CD8-positive, alpha-beta memory T cell (primary cell): Measurements from ENCODE around the gene KCNIP4. TPM values are rescaled to one million over a fixed set of nuclear protein-coding genes. Genes with fewer than 3 reads are reported as not detected.
A peak's percentile ranks its signal among the peaks of the same experiment; 100 is the strongest.

Experiments used
- CTCF ChIA-PET: fragments of 350-600 bp; sonication (Branson Sonifier 250); formaldehyde crosslinking; loops from one replicate; lab custom pipeline; 2021; ENCODE audit warnings: antibody characterized with exemption; lab: Charles Lee
- POLR2A ChIA-PET: fragments of 350-600 bp; sonication (Branson Sonifier 250); formaldehyde crosslinking; loops from one replicate; lab custom pipeline; 2021; ENCODE audit warnings: antibody characterized with exemption; lab: Charles Lee
- DNase-seq, 5 donors: peaks; one replicate each; pipeline versions ENCODE4 v3.0.0 to v3.0.0-alpha.2; 2020 to 2022; ENCODE audit warnings: mixed read lengths in 1 of 5
- H3K27ac ChIP-seq: one replicate; pipeline ENCODE4 v1.7.0; 2013; ENCODE audit warnings: low read depth, mild to moderate bottlenecking, low read length, moderate library complexity
- H3K27me3 ChIP-seq: 2 replicates; pipeline ENCODE4 v1.7.0; 2013; ENCODE audit warnings: low read length, mild to moderate bottlenecking; ENCODE audit not compliant: insufficient read depth, poor library complexity, severe bottlenecking
- H3K36me3 ChIP-seq: 2 replicates; pipeline ENCODE4 v1.7.0; 2013; ENCODE audit warnings: mild to moderate bottlenecking, low read length, moderate library complexity; ENCODE audit not compliant: insufficient read depth
- H3K4me1 ChIP-seq: 2 replicates; pipeline ENCODE4 v1.7.0; 2013; ENCODE audit warnings: mild to moderate bottlenecking, low read length, moderate library complexity; ENCODE audit not compliant: insufficient read depth
- H3K4me3 ChIP-seq: 2 replicates; pipeline ENCODE4 v1.7.0; 2013; ENCODE audit warnings: mild to moderate bottlenecking, low read length
- H3K9me3 ChIP-seq: 2 replicates; pipeline ENCODE4 v1.7.0; 2013; ENCODE audit warnings: mild to moderate bottlenecking, low read length
- H3K27ac Mint-ChIP-seq, 8 donors: one replicate each; pipeline ENCODE4 v1.8.0; 2020 to 2021; ENCODE audit warnings: mixed read lengths in 8 of 8, mild to moderate bottlenecking in 6 of 8, inconsistent platforms in 3 of 8, moderate library complexity in 3 of 8
- H3K27me3 Mint-ChIP-seq, 2 donors: one replicate each; pipeline ENCODE4 v1.8.0; 2020 to 2021; ENCODE audit warnings: mixed read lengths in 2 of 2, mild to moderate bottlenecking in 1 of 2, moderate library complexity in 1 of 2
- H3K36me3 Mint-ChIP-seq, 3 donors: one replicate each; pipeline ENCODE4 v1.8.0; 2020 to 2021; ENCODE audit warnings: mixed read lengths in 3 of 3, inconsistent platforms in 1 of 3, mild to moderate bottlenecking in 1 of 3
- H3K4me1 Mint-ChIP-seq, 3 donors: one replicate each; pipeline ENCODE4 v1.8.0; 2020 to 2021; ENCODE audit warnings: mixed read lengths in 3 of 3, inconsistent platforms in 1 of 3, mild to moderate bottlenecking in 1 of 3
- H3K4me3 Mint-ChIP-seq, 7 donors: one replicate each; pipeline ENCODE4 v1.8.0; 2020 to 2021; ENCODE audit warnings: mixed read lengths in 7 of 7, mild to moderate bottlenecking in 6 of 7, moderate library complexity in 4 of 7, inconsistent platforms in 2 of 7
- H3K9me3 Mint-ChIP-seq, 5 donors: one replicate each; pipeline ENCODE4 v1.8.0; 2020 to 2022; ENCODE audit warnings: mixed read lengths in 5 of 5, mild to moderate bottlenecking in 3 of 5, moderate library complexity in 2 of 5, inconsistent platforms in 1 of 5
- polyA plus RNA-seq: library from polyadenylated mRNA; unstranded; fragments of 300-500 nt; fragmentation: Illumina TruSeq; gene quantifications from one replicate; pipeline ENCODE4 v1.2.3, GENCODE V29; 2021
- total RNA-seq, 2 experiments: library from RNA; stranded (reverse); gene quantifications; one replicate each; pipeline ENCODE4 v1.2.3, GENCODE V29; 2021

The KCNIP4 gene
- total and polyA plus RNA-seq, 3 experiments from 2014 or later = 0.12 TPM; not detected in 2

- no peaks in the 10 kb centered on the region for H3K27me3 Mint-ChIP-seq
- peaks cover 0 to 9% (median 2%) of the 10 kb centered on the region in 5 donors for H3K9me3 Mint-ChIP-seq
- no peaks in the 10 kb centered on the region for H3K36me3 Mint-ChIP-seq
- Histone ChIP-seq H3K36me3 (no peaks in the 10 kb centered on the region), H3K4me3 (no peak overlapping the region), H3K4me1 (no peaks in the 10 kb centered on the region), H3K9me3 (no peaks in the 10 kb centered on the region), H3K27me3 (no peaks in the 10 kb centered on the region), H3K27ac (no peak overlapping the region)
- no peaks in the 10 kb centered on the region for H3K4me1 Mint-ChIP-seq
- DNase-seq = no peak
- H3K27ac Mint-ChIP-seq = no peak overlapping the region
- CTCF ChIA-PET = interaction anchor here (4.3 kb wide), 1 partner anchor 363 kb away, joined by 34 read pairs; no protein-coding TSS in a partner anchor
- H3K4me3 Mint-ChIP-seq = no peak overlapping the region
- POLR2A ChIA-PET = no interaction called here
Measured at GRCh38 chr4:21136051-21136630, 812.4 kb downstream of the KCNIP4 start.

- Histone ChIP-seq H3K27ac (no peak overlapping the region), H3K27me3 (no peaks in the 10 kb centered on the region), H3K4me3 (no peak overlapping the region), H3K4me1 (no peaks in the 10 kb centered on the region), H3K36me3 (no peaks in the 10 kb centered on the region), H3K9me3 (no peaks in the 10 kb centered on the region)
- no peaks in the 10 kb centered on the region for H3K27me3 Mint-ChIP-seq
- H3K4me3 Mint-ChIP-seq = no peak overlapping the region
- POLR2A ChIA-PET = no interaction called here
- peak overlapping the region in 1 of 8 donors; percentile 11 for H3K27ac Mint-ChIP-seq
- CTCF ChIA-PET = interaction anchor here (0.9 to 4.3 kb wide), 2 partner anchors 359 to 362 kb away, joined by 7 to 34 read pairs; no protein-coding TSS in a partner anchor
- DNase-seq = no peak
- H3K36me3 Mint-ChIP-seq = no peaks in the 10 kb centered on the region
- H3K4me1 Mint-ChIP-seq = no peaks in the 10 kb centered on the region
- H3K9me3 Mint-ChIP-seq = peaks cover 0 to 12% (median 2%) of the 10 kb centered on the region in 5 donors
Measured at GRCh38 chr4:21134994-21135393, 813.6 kb downstream of the KCNIP4 start.

- ChIA-PET CTCF (no interaction called here), POLR2A (no interaction called here)
- H3K36me3 ChIP-seq = no peaks in the 10 kb centered on the region
- Mint-ChIP-seq H3K27ac (no peak overlapping the region), H3K36me3 (peaks cover 0 to 1% (median 0%) of the 10 kb centered on the region in 3 donors), H3K4me1 (no peaks in the 10 kb centered on the region), H3K9me3 (peaks cover 0 to 13% (median 4%) of the 10 kb centered on the region in 5 donors), H3K27me3 (no peaks in the 10 kb centered on the region), H3K4me3 (no peak overlapping the region)
- no peak overlapping the region for H3K4me3 ChIP-seq
- no peaks in the 10 kb centered on the region for H3K4me1 ChIP-seq
- DNase-seq = no peak
- H3K27ac ChIP-seq = no peak overlapping the region
- H3K27me3 ChIP-seq = no peaks in the 10 kb centered on the region
- H3K9me3 ChIP-seq = no peaks in the 10 kb centered on the region
Measured at GRCh38 chr4:21130606-21131005, 818.0 kb downstream of the KCNIP4 start.

- H3K36me3 ChIP-seq = no peaks in the 10 kb centered on the region
- Mint-ChIP-seq H3K27ac (no peak overlapping the region), H3K9me3 (peaks cover 3 to 11% (median 4%) of the 10 kb centered on the region in 5 donors), H3K27me3 (no peaks in the 10 kb centered on the region), H3K36me3 (peaks cover 0 to 11% (median 0%) of the 10 kb centered on the region in 3 donors), H3K4me3 (no peak overlapping the region), H3K4me1 (no peaks in the 10 kb centered on the region)
- no peak overlapping the region for H3K27ac ChIP-seq
- POLR2A ChIA-PET = no interaction called here
- no peaks in the 10 kb centered on the region for H3K4me1 ChIP-seq
- CTCF ChIA-PET = no interaction called here
- H3K9me3 ChIP-seq = no peaks in the 10 kb centered on the region
- H3K4me3 ChIP-seq = no peak overlapping the region
- no peak for DNase-seq
- H3K27me3 ChIP-seq = no peaks in the 10 kb centered on the region
Measured at GRCh38 chr4:21126014-21126512, 822.5 kb downstream of the KCNIP4 start.

- Mint-ChIP-seq H3K27me3 (no peaks in the 10 kb centered on the region), H3K36me3 (peaks cover 0 to 3% (median 0%) of the 10 kb centered on the region in 3 donors), H3K4me1 (no peaks in the 10 kb centered on the region), H3K9me3 (peaks cover 2 to 7% (median 4%) of the 10 kb centered on the region in 5 donors), H3K4me3 (no peak overlapping the region), H3K27ac (no peak overlapping the region)
- no peaks in the 10 kb centered on the region for H3K4me1 ChIP-seq
- no peaks in the 10 kb centered on the region for H3K36me3 ChIP-seq
- H3K9me3 ChIP-seq = no peaks in the 10 kb centered on the region
- CTCF ChIA-PET = no interaction called here
- no peak overlapping the region for H3K4me3 ChIP-seq
- no peak overlapping the region for H3K27ac ChIP-seq
- no peaks in the 10 kb centered on the region for H3K27me3 ChIP-seq
- no peak for DNase-seq
- POLR2A ChIA-PET = no interaction called here
Measured at GRCh38 chr4:21118301-21118700, 830.3 kb downstream of the KCNIP4 start.

- H3K27me3 ChIP-seq = no peaks in the 10 kb centered on the region
- CTCF ChIA-PET = no interaction called here
- H3K27ac ChIP-seq = no peak overlapping the region
- no peak for DNase-seq
- Mint-ChIP-seq H3K4me3 (no peak overlapping the region), H3K36me3 (peaks cover 0 to 3% (median 0%) of the 10 kb centered on the region in 3 donors), H3K9me3 (peaks cover 2 to 7% (median 3%) of the 10 kb centered on the region in 5 donors), H3K4me1 (no peaks in the 10 kb centered on the region), H3K27me3 (no peaks in the 10 kb centered on the region), H3K27ac (no peak overlapping the region)
- POLR2A ChIA-PET = no interaction called here
- no peaks in the 10 kb centered on the region for H3K36me3 ChIP-seq
- no peak overlapping the region for H3K4me3 ChIP-seq
- no peaks in the 10 kb centered on the region for H3K4me1 ChIP-seq
- H3K9me3 ChIP-seq = no peaks in the 10 kb centered on the region
Measured at GRCh38 chr4:21117541-21118180, 830.9 kb downstream of the KCNIP4 start.

- Mint-ChIP-seq H3K9me3 (peaks cover 3 to 7% (median 5%) of the 10 kb centered on the region in 5 donors), H3K36me3 (peaks cover 0 to 4% (median 0%) of the 10 kb centered on the region in 3 donors), H3K4me1 (no peaks in the 10 kb centered on the region), H3K4me3 (no peak overlapping the region), H3K27ac (no peak overlapping the region), H3K27me3 (peaks cover 0 to 1% of the 10 kb centered on the region in 2 donors)
- Histone ChIP-seq H3K4me1 (no peaks in the 10 kb centered on the region), H3K36me3 (no peaks in the 10 kb centered on the region), H3K27me3 (no peaks in the 10 kb centered on the region), H3K9me3 (no peaks in the 10 kb centered on the region), H3K4me3 (no peak overlapping the region), H3K27ac (no peak overlapping the region)
- DNase-seq = no peak
- CTCF ChIA-PET = no interaction called here
- POLR2A ChIA-PET = no interaction called here
Measured at GRCh38 chr4:21113496-21114223, 834.9 kb downstream of the KCNIP4 start.

GRCh38 chr4:21102667-21103066 is 845.9 kb downstream of the KCNIP4 start:
- H3K4me1 ChIP-seq = no peaks in the 10 kb centered on the region
- H3K4me3 Mint-ChIP-seq = no peak overlapping the region
- H3K36me3 ChIP-seq = no peaks in the 10 kb centered on the region
- H3K9me3 ChIP-seq = no peaks in the 10 kb centered on the region
- no peak for DNase-seq
- H3K27me3 Mint-ChIP-seq = no peaks in the 10 kb centered on the region
- no peaks in the 10 kb centered on the region for H3K27me3 ChIP-seq
- CTCF ChIA-PET = no interaction called here
- H3K9me3 Mint-ChIP-seq = peaks cover 4 to 18% (median 9%) of the 10 kb centered on the region in 5 donors
- peaks cover 0 to 11% (median 6%) of the 10 kb centered on the region in 3 donors for H3K36me3 Mint-ChIP-seq
- peak overlapping the region in 1 of 8 donors; percentile 7 for H3K27ac Mint-ChIP-seq
- POLR2A ChIA-PET = no interaction called here
- H3K27ac ChIP-seq = no peak overlapping the region
- no peak overlapping the region for H3K4me3 ChIP-seq
- H3K4me1 Mint-ChIP-seq = peaks cover 0 to 10% (median 5%) of the 10 kb centered on the region in 3 donors
